ENCODE data around the gene COL9A3.

COL9A3 gene

DNA sequence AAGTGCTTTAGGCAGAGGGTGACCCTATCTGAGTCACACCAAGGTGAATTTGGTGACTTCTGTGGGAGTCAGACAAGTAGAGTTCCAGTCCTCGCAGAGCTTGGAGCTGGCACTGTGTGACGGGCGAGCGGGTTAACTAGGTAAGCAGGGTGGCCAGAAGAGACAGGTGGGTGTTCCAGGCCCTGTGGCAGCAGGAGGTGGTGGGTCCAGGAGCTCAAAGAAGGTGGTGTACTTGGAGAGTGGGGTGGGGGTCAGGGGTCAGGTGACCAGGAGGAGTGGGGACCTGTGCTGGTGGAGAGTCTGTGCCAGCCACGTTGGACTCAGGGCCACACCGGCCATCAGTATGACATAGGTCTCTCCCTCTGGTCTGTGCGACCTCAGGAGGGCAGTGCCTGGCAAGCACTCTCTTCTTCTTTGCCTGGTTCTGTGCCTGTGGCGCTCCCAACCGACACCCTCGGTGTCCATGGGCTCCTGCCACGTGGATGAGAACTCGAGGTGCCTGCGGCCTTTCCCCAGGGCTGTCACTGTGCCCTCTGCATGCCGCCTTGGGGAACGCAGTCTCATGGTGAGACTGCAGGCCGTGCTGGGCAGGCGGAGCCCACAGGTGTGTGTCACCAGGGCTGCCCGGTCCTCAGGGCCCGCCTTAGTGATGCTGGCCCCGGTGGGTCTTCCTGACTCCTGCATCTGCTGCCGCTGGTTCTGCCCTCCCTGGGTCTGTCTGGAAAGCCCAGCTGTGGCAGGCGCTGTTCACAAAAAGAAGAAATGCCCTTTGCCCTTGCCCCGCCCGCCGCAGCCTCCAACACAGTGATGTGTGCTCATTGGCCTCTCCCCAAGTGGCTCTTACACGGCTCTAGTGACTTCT lies 18.9 kb upstream of the COL9A3 start:
- no peak for DNase-seq

DNA sequence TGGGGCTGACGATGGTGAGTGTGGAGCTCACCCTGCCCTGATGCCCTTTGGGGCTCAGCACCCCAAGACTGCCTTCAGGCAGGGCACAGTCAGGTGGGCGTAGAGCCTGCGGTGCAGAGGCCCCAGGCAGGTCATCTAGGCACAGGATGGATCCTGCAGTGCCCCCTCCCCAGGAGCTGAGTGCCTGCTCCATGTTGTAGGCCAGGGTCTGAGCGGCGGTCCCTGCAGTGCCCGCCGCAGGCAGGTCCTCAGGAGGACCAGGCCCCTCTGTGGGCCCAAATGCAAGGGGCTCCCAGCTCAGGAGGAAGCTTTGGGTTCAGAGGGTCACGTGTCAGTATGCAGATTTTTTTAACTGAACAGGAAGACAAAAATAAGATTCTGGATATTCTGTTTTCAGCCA lies 17.8 kb upstream of the COL9A3 start:
- DNase-seq: no peak

DNA sequence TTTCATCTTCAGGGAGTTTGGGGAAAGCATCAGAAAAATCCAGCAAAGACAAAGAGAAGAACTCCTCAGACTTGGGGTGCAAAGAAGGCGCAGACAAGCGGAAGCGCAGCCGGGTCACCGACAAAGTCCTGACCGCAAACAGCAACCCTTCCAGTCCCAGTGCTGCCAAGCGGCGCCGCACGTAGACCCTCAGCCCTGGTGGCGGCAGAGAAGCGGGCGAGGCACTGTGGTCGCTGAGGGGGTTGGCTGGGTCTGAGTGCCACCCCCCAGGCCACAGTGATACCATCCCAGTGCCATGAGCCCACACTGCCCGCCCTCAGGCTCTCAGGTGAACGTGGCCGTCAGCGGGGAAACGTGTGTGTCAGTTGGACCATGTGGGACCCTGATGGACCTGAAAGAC lies 17.4 kb upstream of the COL9A3 start:
- DNase-seq: no peak

DNA sequence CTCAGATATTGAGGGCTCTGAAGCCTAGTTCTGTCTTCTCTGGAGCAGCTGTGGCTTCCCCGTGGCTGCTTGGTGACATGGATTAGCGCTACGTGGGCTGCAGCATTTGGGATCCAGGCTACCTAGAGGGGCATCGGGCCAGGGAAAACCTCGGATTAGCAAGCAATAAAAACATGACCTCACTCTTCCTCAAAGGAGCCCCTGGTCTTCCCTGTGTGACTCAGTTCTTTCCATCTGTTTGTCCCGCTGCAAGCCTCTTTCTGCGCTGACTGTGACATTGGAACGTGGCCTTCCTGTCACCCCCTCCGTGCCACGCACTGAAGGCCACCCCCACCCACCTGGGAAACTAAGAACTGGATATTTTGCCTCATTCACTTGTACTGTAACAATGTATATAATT lies 17.0 kb upstream of the COL9A3 start:
- DNase-seq: no peak

DNA sequence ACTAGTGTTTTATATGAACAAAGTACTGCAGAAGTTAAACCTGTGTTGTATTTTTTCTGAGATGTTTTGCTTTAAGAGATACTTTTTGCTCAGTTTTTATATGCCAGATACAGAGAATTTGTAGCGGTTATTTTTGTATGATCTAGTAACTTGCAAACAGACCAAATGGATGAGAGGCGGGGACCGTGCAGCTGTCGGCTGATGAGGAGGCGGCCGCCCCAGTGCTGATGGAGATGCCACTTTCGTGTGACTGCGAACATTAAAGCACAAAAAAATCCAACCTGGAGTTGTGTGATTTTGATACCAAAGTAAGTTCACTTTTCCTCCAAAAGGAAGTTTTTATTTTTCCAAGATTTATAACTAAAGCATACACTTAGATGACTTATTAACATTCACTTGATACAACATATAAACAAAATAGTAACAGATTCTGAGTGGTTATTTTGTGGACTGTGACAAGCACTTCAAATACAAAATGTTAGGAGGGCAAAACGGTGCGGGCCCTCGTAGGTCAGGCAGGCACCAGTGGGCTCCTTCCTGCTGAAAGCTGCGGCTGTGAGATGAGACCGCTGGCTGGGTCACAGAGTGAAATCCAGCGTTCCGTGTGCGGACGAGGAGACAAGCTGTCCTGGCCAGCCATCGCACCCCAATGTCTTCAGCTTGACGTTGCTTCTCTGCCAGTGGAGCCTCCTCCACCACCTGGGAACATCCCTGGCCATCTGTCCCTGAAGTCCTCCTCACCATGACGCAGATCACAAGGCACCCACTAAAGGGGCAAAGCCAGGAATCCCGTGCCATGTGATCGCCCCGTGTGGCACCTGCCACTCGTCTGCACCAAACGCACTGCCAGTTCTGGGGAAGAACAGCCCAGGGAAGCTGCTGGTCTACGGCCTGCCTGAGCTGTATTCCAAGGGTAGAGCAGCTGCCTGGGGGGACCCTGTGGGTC lies 16.3 kb upstream of the COL9A3 start:
- no peak for DNase-seq

DNA sequence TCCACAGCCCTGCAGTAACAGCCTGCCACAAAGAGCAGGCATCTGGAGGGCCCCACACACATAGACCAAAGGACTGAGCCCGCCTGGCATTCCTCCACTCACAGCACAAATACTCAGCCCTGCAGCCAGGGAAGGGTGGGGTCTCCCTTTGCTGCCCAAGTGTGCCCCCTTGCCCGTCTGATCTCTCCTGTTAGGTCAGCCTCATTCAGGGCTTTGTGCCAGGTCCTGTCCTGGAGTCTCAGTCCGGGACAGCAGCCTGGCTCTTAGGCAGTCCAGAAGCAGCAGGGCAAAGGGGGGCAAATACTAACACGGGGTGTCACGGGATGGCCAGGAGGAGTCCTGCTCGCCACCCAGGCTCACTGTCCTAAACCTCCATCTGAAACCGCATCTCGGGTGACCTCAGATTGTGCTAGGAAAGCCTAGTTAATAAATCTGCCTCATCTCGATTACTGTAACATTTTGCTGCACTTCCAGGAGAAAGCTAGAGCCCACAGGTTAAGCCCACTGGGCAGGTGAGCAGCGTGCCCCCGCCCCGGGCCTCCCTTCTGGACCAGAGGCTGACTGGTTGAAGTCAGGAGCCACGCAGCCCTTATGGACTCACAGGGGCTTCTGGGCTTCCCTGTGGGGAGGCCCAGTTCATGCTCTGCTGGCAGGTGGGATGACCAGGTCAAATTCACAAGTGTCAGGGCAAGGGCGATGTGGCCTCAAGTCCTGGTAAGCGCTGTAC lies 15.4 kb upstream of the COL9A3 start:
- DNase-seq: no peak

DNA sequence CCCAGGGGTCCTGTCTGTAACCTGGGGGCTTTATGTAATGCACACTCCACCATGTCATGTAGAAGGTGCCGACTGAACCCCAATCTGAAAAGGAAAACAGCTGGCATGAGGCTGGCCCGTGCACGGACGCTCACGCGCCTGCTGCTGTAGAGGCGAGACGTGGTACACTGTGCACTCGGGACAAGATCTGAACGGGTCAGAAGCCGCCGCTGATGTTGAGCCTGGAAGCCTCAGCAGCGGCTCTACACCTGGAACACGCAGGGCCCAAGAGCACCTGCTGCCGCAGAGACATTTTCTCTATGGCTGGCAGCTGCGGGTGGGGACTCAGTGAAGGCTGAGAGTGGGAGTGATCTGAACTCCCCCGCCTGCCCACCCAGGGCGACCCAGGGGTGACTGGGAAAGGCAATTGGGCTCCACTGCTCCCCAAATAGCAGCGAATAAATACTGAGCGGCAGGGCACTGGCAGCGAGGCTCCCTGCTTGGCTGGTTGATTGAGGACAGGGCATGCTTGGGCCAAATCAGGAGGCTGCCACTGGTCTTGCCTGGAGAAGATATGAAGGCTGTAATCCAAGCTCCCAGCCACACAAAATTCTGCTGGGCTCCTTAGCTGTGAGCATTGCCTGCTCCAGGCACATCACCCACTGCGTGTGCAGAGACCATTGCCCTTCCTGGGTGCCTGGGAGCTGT lies 14.7 kb upstream of the COL9A3 start:
- DNase-seq: no peak

DNA sequence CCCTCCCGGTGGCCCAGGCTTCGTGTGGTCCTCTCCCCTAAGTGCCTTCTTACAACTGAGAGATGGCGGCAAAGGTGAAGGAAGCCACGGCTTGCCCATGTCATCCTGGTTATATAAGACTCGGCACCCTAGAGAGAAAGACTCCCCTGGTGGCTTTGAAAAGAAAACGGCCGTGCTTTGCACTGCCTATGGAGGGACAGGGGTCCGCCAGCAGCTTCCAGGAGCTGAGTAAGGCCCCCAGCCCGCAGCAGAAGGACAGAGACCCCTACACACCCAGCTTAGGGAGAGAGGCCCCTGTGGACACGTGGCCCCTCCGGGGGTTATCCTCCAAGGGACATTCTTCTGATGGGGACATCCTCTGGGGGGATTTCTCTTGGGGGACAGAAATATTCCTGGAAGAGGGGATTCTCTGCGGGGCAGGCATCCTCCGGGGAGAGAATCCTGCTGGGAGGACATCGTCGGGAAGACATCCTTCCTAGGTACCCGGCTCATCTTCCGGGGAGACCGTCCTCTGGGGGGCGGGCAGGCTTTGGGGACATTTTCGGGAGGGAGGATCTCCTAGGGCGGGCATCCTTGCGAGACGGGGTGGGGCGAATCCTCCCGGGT lies 12.7 kb upstream of the COL9A3 start:
- no peak for DNase-seq

DNA sequence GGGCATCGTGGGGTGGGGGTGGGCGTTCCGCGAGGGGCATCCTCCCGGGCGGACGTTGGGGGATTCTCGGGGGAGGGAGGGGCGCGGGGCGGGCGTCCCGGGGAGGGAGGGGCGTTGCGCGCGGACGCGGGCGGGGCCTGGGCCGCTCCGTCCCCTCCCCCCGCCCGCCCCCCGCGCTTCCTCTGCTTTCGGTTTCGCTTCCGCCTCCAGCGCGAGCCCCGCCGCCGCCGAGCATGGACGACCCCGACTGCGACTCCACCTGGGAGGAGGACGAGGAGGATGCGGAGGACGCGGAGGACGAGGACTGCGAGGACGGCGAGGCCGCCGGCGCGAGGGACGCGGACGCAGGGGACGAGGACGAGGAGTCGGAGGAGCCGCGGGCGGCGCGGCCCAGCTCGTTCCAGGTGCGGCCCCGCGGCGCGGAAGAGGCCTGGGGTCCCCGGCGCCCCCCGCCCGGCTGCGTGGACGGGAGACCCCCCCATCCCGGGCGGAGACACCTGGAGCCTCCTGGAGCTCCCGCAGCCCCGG lies 12.2 kb upstream of the COL9A3 start, which contains the start of gene OGFR:
Gene OGFR (plus strand): TSS at position 209 of the 528 bp plus-strand sequence. CDS start 25 bp downstream, at position 234.
- DNase-seq: peak; percentile 27

DNA sequence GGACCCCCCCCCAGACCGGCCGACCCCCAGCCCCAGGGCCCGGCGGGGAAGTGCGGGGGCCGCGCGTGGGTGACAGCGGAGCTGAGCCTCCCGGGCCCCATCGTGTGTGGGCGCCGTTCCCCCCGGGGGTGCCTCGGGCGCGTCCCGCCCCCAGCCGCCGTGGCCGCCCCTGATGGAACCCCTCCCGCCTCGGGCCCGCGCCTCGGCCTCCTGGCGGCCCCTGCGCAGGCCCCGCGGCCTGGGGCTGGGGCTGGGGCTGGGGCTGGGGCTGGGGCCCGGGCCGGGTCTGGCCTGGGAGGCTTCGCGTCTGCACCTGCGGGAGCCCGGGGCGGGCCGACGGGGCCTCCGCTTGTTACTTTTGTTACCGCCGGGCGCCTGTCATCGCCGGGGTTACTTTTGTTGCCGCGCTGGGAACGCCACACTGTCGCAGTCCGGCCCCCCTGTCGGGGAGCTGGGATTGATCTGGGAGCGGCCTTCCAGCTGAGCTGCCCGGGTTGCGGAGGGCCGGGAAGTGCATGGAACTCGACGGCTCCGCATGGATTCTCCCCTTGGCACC lies 11.6 kb upstream of the COL9A3 start:
- DNase-seq: no peak

DNA sequence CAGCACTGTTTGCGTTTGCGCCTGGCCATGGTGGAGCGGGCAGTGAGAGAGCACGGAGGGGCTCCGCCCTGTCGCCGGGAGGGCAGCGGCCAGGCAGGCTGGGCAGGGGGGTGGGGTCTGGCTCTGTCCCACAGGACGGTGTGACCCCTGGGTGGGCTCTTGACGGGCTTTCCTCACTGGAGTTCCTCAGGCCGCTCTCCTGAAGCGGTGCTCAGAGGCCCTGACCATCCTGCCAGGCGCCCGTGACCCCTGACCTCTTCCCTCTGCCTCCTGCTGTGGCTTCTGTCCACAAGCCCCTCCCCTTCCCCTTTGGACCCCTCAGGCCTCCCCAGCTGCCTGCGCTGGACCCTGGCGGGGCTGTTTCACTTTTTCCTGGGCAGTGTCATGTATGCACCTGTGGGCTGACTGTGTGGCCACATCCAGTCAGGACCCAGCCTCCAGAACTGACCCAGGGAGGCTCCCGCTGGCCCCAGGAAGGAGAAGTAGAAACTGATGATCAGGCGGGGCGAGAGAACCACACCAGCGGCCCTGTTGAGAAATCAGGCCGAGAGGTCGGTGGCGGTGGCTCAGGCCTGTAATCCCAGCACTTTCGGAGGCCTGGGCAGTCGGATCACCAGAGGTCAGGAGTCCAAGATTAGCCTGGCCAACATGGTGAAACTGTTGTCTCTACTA lies 11.0 kb upstream of the COL9A3 start:
- DNase-seq: no peak

DNA sequence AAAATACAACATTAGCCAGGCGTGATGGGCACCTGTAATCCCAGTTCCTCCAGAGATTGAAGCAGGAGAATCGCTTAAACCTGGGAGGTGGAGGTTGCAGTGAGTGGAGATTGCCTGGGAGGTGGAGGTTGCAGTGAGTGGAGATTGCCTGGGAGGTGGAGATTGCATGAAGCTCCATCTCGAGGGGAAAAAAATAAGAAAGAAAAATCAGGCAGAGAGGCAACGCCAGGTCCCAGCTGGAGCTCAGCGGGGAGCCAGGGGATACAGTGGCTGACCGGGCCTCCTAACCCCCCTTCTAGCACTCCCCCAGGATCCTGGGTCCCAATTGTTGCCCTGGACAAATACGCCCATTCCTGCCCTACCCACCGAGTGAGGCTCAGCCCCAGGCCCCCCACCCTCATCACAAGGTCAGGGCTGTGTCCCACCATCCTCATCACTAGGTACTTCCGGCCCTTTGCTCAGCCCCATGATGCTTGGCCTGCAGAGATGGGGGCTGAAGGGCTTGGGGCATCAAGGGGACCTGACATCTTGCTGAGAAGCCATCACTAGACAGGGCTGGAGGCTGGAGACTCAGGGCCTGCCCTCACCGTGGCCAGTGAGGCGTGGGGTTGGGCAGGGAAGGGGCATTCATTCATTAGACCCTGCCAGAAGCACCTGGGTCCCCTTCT lies 10.3 kb upstream of the COL9A3 start:
- DNase-seq: no peak

DNA sequence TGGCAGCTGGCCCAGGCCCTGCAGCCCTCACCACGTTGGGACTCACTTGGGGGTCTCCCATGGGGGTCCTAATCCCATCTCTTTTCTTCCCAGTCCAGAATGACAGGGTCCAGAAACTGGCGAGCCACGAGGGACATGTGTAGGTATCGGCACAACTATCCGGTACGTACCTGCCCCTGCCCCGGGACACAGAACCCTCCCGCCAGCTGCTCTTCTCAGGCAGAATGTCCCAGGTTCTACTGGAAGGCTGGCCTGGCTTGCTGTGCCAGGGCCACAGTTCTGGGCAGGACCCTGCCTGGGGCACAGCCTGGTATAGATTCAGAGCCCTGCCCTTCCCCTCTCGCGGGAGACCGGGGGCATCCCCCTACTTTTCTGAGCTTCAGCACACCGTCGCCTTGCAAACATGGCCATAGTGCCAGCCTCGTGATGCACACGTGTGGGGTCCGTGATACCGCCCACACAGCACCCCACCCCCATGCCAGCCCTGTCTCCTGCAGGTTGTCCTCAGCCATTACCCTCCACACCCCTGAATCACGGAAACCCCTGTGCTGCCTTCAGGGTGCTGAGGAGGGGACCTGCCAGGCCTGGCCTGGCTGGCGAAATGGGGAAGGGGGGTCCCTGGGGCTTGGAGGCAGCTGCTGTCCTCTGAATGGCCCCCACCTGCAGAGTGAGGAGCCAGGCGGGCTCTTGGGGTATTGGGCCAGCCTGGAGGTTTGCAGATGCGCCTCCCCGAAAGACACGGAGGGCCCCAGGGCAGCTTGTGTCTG lies 9.2 kb upstream of the COL9A3 start:
- DNase-seq: no peak

DNA sequence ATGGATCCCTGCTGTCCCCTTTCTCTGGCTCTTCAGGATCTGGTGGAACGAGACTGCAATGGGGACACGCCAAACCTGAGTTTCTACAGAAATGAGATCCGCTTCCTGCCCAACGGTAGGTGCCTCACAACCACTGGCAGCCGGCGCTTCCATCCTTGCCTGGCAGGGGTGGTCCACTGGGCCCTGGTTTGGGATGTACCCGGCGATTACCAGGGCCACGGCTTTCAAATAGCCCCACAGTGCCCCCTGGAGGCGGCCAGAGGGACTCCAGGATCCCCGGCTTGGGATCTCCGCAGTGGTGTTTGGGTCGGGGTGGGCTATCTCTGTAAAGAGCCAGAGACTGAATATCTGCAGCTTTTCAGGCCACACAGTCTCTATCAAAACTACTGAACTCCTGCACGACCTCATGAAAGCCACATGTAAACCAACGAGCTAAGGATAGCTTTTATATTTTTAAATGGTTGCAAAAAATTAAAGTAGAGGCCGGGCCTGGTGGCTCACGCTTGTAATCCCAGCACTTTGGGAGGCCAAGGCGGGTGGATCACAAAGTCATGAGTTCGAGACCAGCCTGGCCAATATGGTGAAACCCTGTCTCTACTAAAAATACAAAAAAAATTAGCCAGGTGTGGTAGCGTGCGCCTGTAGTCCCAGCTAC lies 8.5 kb upstream of the COL9A3 start:
- DNase-seq: peak; percentile 25

DNA sequence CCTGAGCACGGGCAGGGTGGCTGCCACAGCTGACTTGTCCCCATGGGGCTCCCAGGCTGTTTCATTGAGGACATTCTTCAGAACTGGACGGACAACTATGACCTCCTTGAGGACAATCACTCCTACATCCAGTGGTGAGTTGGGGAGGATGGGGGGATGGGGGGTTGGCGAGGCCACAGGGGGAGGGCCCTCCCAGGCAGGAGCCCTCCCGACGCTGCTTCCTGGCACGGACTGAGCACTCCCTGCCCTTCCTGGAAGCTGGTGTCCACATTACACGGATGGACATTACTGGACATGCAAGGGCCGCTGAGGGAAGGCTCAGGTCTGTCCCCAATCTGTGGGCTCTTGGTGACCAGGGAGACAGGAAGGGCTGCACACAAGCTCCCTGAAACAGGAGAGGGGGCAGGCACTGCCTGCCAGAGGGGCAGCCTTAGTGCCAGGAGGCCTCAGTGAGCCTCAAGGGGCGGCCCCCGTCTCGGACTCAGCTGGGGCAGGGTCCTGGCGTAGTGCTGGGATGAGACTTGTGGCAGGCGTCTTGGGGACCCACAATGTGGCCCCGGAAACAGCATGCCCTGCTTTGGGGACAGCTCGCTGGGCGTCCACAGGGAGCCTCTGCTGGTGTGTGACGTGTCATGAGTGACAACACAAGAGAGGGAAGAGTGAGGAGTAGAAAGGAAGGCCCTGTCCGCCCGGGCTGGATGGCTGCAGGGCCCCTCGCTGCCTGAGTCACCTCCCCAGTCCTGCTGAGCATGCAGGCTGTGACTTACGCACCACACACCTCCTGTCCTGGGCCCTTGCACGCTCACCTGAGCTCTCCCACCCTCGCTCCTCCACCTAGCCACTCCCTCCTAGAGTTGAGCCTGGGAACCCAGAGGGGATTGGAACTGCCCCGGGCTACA lies 7.1 kb upstream of the COL9A3 start:
- no peak for DNase-seq

DNA sequence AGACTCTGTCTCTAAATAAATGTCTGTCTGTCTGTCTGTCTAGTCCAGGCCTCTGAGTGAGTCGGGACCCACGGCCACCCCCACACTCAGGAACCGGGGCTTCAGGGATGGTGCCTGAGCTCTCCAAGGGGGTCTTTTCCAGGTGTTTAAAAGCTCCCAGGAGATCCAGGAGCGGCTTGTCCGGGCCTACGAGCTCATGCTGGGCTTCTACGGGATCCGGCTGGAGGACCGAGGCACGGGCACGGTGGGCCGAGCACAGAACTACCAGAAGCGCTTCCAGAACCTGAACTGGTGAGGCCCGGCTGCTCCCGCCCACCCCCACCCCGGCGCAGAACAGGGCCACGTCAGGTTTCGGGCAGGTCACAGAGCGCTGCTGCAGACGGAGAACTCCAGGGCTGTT lies 5.5 kb upstream of the COL9A3 start:
- no peak for DNase-seq

DNA sequence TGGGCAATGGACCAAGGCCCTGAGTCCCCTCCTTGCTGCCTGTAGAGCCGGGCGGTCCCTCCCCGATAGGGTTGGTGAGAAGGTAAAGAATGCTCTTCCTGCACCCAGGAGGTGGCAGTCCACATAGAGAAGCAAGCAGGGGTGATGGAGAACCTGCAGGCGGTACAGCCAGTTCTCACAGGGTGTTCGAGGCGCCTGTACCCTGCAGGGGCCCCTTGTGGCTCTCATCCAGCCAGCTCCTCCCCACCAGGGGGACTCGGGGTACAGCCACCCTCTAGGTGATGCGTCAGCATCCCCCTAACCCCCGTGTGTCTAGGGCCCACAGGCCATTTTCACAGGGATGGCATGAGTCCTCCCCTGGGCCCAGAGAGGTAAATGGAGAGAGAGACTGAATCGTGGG lies 5.1 kb upstream of the COL9A3 start:
- DNase-seq: no peak

Data from NCI-H1092 treated with DMSO at 0.1 percent for 48 hours (cell line).